Tibial nerve (tissue), 4 donors: ENCODE results near the gene SLC44A5. TPM values are rescaled to one million over a fixed set of nuclear protein-coding genes. Genes with fewer than 3 reads are reported as not detected.

Source experiments
- DNase-seq, 2 donors: peaks; one replicate each; pipeline ENCODE4 v3.0.0-alpha.2; 2019; ENCODE audit warnings: low spot score in 2 of 2
- H3K27ac ChIP-seq, 4 donors: fragments of 200-600 bp; sonication (generic) in 3 of 4; one replicate each; pipeline ENCODE4 v1.5.1; 2017 to 2019; ENCODE audit warnings: mild to moderate bottlenecking in 1 of 4
- H3K27me3 ChIP-seq, 2 donors: fragments of 200-600 bp; sonication (generic) in 1 of 2; one replicate each; pipeline versions ENCODE4 v1.5.1 to v1.6.0; 2017 to 2019
- H3K36me3 ChIP-seq, 3 donors: fragments of 200-600 bp; sonication (generic); one replicate each; pipeline ENCODE4 v1.5.1; 2018 to 2019
- H3K4me1 ChIP-seq, 4 donors: fragments of 200-600 bp; sonication (generic) in 3 of 4; one replicate each; pipeline ENCODE4 v1.5.1; 2017 to 2019
- H3K4me3 ChIP-seq, 4 donors: fragments of 200-600 bp; sonication (generic) in 3 of 4; one replicate each; pipeline ENCODE4 v1.5.1; 2017 to 2019; ENCODE audit warnings: mild to moderate bottlenecking in 1 of 4, moderate library complexity in 1 of 4
- H3K9me3 ChIP-seq, 4 donors: fragments of 200-600 bp; sonication (generic) in 3 of 4; one replicate each; pipeline ENCODE4 v1.5.1; 2017 to 2019
- EP300 ChIP-seq, 2 donors: sonication (generic); formaldehyde crosslinking; IDR thresholded peaks; one replicate each; pipeline ENCODE4 v1.6.1; 2017; ENCODE audit warnings: antibody characterized with exemption in 2 of 2, mild to moderate bottlenecking in 1 of 2
- POLR2A ChIP-seq, 2 donors: fragments of 450-650 bp; IDR thresholded peaks; one replicate each; pipeline ENCODE4 v1.6.1; 2017; ENCODE audit warnings: antibody characterized with exemption in 2 of 2, mild to moderate bottlenecking in 2 of 2, moderate library complexity in 2 of 2
- WGBS, 2 donors: methylation state at CpG; one replicate each; pipeline ENCODE4 v1.1.5; 2018; 5-methylcytosine and 5-hydroxymethylcytosine counted together
- total RNA-seq, 4 donors: library from RNA; depleted of rRNA; stranded (reverse); fragments of >200 nt; gene quantifications; one replicate each; pipeline ENCODE4 v1.1.0, GENCODE V29; 2016
- TF ChIP-seq, protein P1 (sequence below), 5 experiments: fragments of 200-600 bp in 3 of 5; fragments of 450-650 bp in 2 of 5; sonication (generic) in 3 of 5; IDR thresholded peaks; one replicate each; pipeline ENCODE4 v1.5.1; 2016 to 2019; ENCODE audit warnings: antibody characterized with exemption in 5 of 5, mild to moderate bottlenecking in 3 of 5, moderate library complexity in 2 of 5

The SLC44A5 gene
- total RNA-seq, 4 donors from 2014 or later = 0.21 TPM; not detected in 3

DNA sequence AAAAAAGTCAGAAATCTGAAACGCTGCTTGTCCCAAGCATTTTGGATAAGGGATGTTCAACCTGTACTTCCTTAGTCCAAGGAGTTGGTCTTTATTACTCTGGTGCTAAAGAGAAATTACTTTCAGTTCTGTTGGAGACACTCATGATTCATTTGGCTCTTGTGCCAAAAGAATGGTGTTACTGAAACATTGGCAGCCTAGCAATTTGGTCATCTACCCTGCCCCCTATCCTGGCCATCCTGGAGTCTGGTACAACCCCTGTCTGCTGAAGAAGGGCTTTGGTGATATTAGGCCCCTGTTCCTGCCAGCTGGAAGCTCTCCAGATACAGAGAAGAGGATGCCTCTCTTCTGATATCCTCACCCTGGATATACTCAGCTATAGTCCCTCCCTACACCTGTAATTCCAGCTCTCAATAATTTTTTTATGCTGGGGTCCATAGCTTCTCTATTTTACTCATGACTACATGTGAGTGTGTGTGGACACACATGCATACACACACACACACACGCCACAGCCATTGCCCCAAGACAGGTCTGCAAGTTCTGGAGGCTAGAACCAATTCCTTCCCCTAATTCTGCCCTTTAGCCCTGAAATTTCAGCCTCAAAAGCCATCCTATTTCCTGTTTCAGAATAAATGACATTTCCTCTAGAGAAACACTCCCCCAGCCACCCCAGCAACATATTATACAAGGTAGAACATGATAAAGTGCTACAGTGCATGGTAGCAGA, 436.7 kb downstream of the SLC44A5 start:
- WGBS, 2 donors = 81 to 83% methylated on average over 2 of the region's 2 CpGs
- H3K4me3 ChIP-seq = no peak overlapping the region
- DNase-seq = no peak

DNA sequence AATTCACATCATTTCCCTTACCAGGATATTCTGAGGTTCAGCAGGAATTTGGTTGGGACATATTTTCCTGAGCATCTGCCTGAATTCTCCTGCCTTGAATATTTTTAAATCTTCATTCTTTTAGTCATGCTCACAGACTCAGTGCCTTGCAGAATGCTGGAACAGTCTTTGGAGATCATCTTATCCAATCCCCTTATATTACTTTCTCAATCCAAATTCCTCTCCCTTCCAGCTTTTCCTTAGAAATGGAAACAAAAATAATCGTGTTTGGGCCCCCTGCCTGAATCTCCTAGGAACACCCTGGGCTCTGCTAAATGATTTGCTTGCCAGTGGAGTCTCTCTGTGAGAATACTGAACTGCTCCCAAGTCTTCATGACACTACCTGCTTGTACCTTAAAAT, 438.4 kb downstream of the SLC44A5 start:
- Histone ChIP-seq H3K4me1 (no peaks in the 10 kb centered on the region), H3K4me3 (no peak overlapping the region), H3K36me3 (no peaks in the 10 kb centered on the region), H3K27ac (no peak overlapping the region), H3K27me3 (no peaks in the 10 kb centered on the region), H3K9me3 (peaks cover 0 to 13% (median 0%) of the 10 kb centered on the region in 4 donors)
- no peak for DNase-seq
- TF ChIP-seq EP300 (IDR thresholded peaks at IDR 0.05) = no peak
- no peak for TF ChIP-seq POLR2A (IDR thresholded peaks at IDR 0.05)
- TF ChIP-seq, protein P1, sequence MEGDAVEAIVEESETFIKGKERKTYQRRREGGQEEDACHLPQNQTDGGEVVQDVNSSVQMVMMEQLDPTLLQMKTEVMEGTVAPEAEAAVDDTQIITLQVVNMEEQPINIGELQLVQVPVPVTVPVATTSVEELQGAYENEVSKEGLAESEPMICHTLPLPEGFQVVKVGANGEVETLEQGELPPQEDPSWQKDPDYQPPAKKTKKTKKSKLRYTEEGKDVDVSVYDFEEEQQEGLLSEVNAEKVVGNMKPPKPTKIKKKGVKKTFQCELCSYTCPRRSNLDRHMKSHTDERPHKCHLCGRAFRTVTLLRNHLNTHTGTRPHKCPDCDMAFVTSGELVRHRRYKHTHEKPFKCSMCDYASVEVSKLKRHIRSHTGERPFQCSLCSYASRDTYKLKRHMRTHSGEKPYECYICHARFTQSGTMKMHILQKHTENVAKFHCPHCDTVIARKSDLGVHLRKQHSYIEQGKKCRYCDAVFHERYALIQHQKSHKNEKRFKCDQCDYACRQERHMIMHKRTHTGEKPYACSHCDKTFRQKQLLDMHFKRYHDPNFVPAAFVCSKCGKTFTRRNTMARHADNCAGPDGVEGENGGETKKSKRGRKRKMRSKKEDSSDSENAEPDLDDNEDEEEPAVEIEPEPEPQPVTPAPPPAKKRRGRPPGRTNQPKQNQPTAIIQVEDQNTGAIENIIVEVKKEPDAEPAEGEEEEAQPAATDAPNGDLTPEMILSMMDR (IDR thresholded peaks at IDR 0.05) = no peak
- WGBS, 2 donors = 26 to 30% methylated on average over 1 of the region's 1 CpG

More for the DNA sequence above, 436.7 kb downstream of the SLC44A5 start:
- no peak for TF ChIP-seq EP300 (IDR thresholded peaks at IDR 0.05)
- TF ChIP-seq POLR2A (IDR thresholded peaks at IDR 0.05) = no peak
- TF ChIP-seq, protein P1 (IDR thresholded peaks at IDR 0.05) = no peak
- H3K27me3 ChIP-seq = no peaks in the 10 kb centered on the region
- H3K27ac ChIP-seq = no peak overlapping the region
- H3K36me3 ChIP-seq = no peaks in the 10 kb centered on the region
- peaks cover 0 to 13% (median 0%) of the 10 kb centered on the region in 4 donors for H3K9me3 ChIP-seq
- H3K4me1 ChIP-seq = no peaks in the 10 kb centered on the region

DNA sequence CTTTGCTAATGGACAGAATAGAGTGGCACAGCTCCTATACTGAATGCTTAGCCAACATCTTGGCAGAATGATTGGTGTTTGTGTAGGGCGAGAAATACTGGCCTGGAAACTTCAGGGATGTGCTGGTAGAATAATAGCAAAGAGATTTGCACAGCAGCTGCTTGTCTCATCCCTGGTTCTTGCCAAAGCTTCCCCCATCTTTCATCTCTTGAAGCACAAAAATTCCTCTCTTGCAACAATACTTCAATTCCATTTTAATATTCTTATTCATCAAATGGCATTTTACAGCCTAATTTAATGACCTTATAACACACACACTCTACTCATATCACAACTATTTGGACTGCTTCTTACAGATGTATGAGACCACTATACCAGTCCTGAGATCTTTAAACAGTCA, 439.0 kb downstream of the SLC44A5 start:
- Histone ChIP-seq H3K9me3 (peaks cover 0 to 13% (median 0%) of the 10 kb centered on the region in 4 donors), H3K27me3 (no peaks in the 10 kb centered on the region), H3K4me1 (no peaks in the 10 kb centered on the region), H3K4me3 (no peak overlapping the region), H3K27ac (no peak overlapping the region), H3K36me3 (no peaks in the 10 kb centered on the region)
- no peak for DNase-seq
- WGBS, 2 donors = 71 to 79% methylated on average over 1 of the region's 1 CpG
- TF ChIP-seq, protein P1 (IDR thresholded peaks at IDR 0.05) = no peak
- TF ChIP-seq POLR2A (IDR thresholded peaks at IDR 0.05) = no peak
- TF ChIP-seq EP300 (IDR thresholded peaks at IDR 0.05) = no peak

DNA sequence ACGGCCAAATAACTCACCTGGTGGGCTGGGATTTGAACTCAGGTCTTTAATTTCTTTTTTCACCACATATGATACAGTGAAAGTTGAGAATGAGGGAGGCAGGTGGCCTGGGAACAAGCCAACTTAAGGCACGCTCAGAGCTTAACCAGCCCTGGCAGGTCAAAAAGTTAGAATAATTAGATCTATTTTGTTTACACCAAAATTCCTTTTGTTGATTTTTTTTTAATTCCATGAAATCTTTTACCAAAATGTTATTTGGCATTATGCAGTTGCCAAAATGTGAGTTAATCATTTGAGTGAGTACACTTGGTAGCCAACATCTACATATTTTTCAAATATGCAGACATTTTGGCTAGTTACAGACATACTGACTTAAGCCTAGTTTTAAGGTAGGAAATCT, 439.9 kb downstream of the SLC44A5 start:
- peaks cover 0 to 4% (median 0%) of the 10 kb centered on the region in 4 donors for H3K9me3 ChIP-seq
- H3K4me3 ChIP-seq = no peak overlapping the region
- TF ChIP-seq, protein P1 (IDR thresholded peaks at IDR 0.05) = no peak
- TF ChIP-seq POLR2A (IDR thresholded peaks at IDR 0.05) (no peak), EP300 (IDR thresholded peaks at IDR 0.05) (no peak)
- H3K36me3 ChIP-seq = no peaks in the 10 kb centered on the region
- H3K27me3 ChIP-seq = no peaks in the 10 kb centered on the region
- H3K4me1 ChIP-seq = no peaks in the 10 kb centered on the region
- no peak overlapping the region for H3K27ac ChIP-seq
- DNase-seq = no peak
- 60 to 69% methylated on average over 2 of the region's 2 CpGs for WGBS, 2 donors

DNA sequence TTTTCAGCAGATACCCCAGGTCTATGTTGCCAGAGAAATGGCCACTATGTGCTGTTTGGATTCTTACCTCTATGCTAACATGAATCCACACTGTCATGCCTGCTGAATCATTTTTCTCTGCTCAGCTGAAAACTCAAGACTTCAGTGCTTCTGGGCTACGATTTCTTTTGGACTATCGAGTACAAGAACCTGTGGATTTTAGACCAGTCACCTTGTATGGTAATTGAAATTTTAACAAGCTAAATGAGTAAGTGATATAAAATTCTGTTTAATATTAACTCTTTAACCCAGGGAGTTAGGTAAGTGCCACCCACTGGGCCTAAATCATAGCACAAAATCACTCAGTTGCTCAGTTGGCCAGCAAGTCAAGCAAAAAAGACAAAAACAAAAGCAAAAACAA, 440.9 kb downstream of the SLC44A5 start:
- Histone ChIP-seq H3K27ac (no peak overlapping the region), H3K4me3 (no peak overlapping the region), H3K27me3 (no peaks in the 10 kb centered on the region), H3K9me3 (no peaks in the 10 kb centered on the region), H3K36me3 (no peaks in the 10 kb centered on the region), H3K4me1 (no peaks in the 10 kb centered on the region)
- TF ChIP-seq POLR2A (IDR thresholded peaks at IDR 0.05) (no peak), EP300 (IDR thresholded peaks at IDR 0.05) (no peak)
- TF ChIP-seq, protein P1 (IDR thresholded peaks at IDR 0.05) = no peak
- no peak for DNase-seq
- 90 to 96% methylated on average over 2 of the region's 2 CpGs for WGBS, 2 donors
